Measurements from ENCODE around the gene TRDMT1.

- TF ChIP-seq CTCF (conservative IDR thresholded peaks at IDR 0.05; ENCODE audit: low read length), result no peak
- no peak for TF ChIP-seq EZH2phosphoT487 (IDR thresholded peaks at IDR 0.05; ENCODE audit: borderline replicate concordance, low read depth, low read length)
Observed at GRCh38 chr10:17237149-17237527, 35.7 kb upstream of the TRDMT1 start.
